Measurements from ENCODE around the gene RIPOR3.

RIPOR3 gene

DNA sequence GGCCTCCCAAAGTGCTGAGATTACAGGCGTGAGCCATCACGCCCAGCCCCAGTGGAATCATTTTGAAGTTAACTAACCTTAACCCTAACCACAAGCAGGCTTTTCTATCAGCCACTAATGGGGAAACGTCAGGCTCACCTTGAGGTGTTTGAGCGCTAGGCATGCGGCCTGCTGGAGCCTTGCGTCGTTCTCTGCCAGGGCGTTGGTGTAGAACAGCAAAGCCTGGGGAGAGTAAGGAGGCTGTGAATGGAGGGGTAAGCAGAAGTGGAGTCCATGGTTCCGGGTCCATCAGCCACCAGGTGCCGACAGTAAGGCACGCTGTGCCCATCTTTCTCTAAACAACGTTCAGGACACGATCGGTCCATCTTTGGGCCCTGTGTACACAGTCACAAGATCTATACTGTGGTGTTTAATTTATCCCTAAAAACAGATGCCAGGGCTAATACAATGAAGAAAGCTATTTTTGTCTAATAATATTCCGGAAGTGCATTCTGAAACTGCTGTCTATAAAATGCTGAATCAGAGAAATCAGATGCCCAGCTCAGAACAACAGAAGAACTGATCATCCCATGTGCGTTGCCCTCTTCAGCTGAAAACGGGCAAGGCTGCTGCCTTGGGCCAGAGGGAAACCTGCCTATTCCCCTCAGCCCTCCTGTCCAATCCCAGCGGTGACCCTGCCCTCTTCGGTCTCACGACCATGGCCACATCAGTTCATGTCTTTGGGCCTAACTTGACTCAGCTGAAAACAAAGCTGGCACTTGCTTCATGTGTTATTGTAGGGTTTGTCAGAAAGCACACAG is 101.6 kb downstream of the RIPOR3 start:
- DNase-seq (ENCODE audit: low read depth in 2 of 2) = no peak

- DNase-seq (ENCODE audit: low read depth in 2 of 2) = peak; percentile 56 to 70
Observed at GRCh38 chr20:50588034-50588736, 103.2 kb downstream of the RIPOR3 start.

- DNase-seq (ENCODE audit: low read depth in 2 of 2) = no peak
Observed at GRCh38 chr20:50587291-50587961, 103.9 kb downstream of the RIPOR3 start.

DNA sequence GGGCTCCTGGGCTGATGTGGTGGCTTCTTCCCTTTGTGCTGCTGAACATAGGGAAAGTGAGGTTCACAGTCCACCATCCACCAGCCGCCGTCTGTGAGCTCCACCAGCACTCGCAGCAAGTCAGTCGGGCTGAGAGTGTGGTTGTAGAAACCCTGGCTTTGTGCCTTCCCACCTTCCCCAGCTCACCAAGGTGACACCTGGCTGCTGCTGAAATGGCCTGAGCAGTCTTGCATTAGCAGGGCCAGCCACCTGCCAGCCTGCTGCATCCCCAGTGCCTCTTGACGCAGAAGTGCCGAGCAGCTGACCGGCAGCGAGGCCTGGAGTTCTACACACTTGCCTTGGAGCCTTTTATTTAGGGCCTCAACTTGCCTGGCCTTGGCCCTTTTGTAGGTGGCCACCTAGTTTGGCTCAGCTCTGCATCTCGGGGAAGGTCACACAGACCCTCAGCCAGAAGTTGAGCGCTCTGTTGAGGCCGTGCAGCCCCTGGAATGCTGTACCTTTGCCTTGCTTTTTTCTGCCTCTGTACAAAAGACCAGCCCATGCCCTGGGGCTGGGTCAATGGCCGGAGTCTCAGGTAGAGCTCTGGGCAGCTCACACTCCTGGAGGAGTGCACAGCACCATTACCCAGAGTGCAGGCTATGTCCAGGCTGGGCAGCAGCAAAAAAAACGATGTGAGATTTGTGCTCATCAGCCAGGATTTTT is 104.7 kb downstream of the RIPOR3 start:
- no peak for DNase-seq (ENCODE audit: low read depth in 2 of 2)

GRCh38 chr20:50585678-50586077 is 105.7 kb downstream of the RIPOR3 start:
- DNase-seq (ENCODE audit: low read depth in 2 of 2) = no peak

DNA sequence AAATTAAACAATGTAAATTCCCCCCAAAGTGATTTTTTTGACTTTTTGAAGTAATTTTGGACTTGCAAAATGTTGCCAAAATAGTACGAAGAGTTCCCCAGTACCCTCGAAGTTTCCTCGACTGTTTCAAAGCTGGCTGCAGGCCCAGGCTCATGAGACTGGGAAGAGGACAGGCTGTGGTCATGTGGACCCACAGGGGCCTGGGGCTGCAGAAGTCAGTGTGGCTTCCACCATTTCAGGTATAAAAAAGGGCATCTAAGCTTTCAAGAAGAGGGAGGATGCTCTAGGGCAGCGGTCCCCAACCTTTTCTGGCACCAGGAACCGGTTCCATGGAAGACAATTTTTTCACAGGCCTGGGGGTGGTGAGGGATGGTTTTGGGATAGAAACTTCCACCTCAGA is 106.1 kb downstream of the RIPOR3 start:
- DNase-seq (ENCODE audit: low read depth in 2 of 2) = no peak

DNA sequence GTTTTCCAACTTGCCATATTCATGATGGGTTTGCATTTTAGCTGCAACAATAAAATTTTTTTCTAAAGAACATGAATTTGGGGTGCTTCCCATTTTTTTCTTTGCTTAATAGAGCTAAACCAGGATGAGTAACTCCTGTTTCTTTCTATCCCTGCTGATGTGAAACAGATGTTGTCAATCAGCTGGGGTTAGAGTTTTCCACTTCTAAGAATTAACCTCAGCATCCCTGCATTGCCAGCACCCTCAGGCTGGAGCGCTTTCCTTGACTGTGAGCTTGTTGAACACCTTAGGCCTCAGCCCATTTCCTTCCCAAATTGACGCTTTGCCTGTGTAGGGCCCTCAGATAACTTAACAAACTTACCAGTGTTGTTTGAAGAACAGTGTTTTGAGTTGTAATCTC is 106.7 kb downstream of the RIPOR3 start:
- no peak for DNase-seq (ENCODE audit: low read depth in 2 of 2)

GRCh38 chr20:50583442-50584150 is 107.7 kb downstream of the RIPOR3 start:
- DNase-seq (ENCODE audit: low read depth in 2 of 2) = no peak

- no peak for DNase-seq (ENCODE audit: low read depth in 2 of 2)
Observed at GRCh38 chr20:50582591-50583234, 108.6 kb downstream of the RIPOR3 start.

DNA sequence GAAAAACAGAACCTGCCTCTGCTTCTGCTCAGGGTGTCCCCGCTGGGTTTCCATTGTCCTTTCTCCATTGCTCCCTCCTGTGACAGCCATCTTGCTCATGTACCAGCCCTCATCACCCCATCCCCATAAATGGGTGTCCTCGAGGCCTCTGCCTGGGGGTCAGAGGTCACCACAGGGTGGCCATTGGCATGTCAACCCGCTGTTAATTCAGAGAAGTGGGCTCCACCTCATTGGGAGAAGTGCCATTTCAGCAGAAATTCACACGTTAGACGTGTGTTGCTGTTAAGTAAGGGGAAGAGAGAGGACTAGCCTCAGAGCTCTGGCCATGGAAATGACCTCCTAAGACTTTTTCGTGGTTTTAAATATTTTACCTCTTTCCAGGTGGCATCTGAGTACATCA is 109.2 kb downstream of the RIPOR3 start:
- DNase-seq (ENCODE audit: low read depth in 2 of 2) = no peak

GRCh38 chr20:50580842-50581544 is 110.3 kb downstream of the RIPOR3 start:
- no peak for DNase-seq (ENCODE audit: low read depth in 2 of 2)

DNA sequence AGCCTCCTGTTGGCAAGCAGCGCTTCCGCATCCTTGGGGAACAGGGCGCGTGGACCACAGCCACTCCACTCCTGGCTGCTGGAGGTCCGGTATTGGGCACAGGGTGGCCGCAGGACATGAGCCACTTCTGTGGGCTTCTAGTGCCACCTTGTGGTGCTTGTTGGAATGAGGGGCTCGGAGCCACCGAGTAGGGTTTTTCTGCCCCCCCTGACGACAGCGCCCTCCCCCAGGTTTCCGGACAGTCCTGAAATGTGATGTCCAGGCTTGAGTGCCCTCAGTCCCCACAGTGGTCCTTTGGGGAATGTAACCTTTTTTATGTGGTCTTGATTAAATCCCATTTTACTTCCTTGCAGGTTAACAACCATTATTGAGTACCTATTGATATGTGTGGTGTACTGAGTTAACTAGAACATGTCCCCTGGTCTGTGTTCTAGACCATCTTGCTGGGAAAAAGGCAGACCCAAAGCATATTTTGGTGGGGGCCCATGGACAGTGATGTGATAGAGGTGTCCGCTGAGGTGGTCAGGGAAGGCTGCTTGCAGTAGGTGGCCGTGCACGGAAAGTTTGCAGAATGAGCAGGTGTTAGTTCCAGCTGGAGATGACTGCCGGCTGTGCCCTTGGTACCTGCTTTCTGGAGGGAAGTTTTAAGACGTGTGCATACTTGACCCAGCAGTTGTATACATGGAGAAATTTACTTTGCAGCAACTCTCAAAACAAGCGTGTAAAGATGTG is 111.2 kb downstream of the RIPOR3 start:
- DNase-seq (ENCODE audit: low read depth in 2 of 2) = no peak

DNA sequence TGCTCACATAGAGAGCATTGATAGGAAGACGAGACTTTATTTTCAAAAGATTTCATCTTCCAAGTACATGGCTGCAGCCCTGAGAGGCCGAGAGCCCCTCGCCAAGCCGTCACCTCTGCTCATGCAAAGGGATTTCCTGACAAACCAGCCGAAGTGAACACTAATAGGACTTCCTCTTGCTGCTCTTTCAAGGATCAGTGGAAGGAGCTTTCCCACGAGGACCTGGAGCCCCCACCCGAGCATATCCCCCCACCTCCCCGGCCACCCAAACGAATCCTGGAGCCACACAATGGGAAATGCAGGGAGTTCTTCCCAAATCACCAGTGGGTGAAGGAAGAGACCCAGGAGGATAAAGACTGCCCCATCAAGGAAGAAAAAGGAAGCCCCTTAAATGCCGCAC is 111.8 kb downstream of the RIPOR3 start:
- DNase-seq (ENCODE audit: low read depth in 2 of 2) = no peak

- DNase-seq (ENCODE audit: low read depth in 2 of 2) = no peak
Observed at GRCh38 chr20:50578778-50579165, 112.6 kb downstream of the RIPOR3 start.

- DNase-seq (ENCODE audit: low read depth in 2 of 2) = no peak
Observed at GRCh38 chr20:50578061-50578777, 113.1 kb downstream of the RIPOR3 start.

DNA sequence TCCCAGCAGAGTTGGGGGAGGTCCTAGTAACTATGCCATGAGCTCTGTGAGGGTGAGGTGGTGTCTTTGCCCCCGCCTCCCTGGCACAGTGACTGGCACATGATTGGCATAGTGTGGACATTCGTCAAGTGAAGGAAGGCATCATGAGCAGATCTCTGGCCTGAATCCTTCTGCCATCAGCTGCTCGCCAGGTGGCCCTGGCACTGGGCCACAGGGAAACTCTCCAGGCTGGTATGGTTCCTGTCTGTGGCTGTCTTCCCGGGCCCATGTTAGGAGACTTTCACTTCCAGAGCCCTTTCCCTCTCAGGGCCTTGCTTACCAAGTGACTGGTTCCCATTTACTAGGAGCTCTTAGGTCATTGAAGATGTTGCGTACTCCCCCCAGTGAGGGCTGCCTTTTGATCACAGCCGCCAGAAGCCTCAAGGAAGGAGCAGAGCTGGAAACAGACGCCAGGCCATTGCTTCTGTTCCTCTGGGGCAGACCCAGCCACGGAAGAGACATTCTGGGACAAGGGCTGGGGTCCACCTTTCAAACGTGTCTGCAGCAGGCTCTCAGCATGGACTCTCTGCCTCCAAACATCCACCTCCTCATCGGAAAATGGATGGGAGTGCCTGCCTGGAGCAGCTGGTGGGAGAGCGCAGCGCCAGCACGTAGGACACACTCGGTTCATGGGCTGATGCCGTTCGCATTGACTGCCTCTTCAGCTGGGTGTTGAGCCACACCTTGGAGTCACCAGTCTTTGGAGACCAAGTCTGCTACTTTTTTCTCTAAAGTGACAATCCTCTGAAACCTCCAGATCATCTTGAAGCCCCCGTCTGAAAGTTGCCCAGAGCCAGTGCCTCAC is 113.9 kb downstream of the RIPOR3 start:
- DNase-seq (ENCODE audit: low read depth in 2 of 2) = no peak

GRCh38 chr20:50575865-50576720 is 115.2 kb downstream of the RIPOR3 start:
- peak in 1 of 2 donors; percentile 46 for DNase-seq (ENCODE audit: low read depth in 2 of 2)
